Measurements from ENCODE around the gene CCDC91.

Gene CCDC91, protein sequence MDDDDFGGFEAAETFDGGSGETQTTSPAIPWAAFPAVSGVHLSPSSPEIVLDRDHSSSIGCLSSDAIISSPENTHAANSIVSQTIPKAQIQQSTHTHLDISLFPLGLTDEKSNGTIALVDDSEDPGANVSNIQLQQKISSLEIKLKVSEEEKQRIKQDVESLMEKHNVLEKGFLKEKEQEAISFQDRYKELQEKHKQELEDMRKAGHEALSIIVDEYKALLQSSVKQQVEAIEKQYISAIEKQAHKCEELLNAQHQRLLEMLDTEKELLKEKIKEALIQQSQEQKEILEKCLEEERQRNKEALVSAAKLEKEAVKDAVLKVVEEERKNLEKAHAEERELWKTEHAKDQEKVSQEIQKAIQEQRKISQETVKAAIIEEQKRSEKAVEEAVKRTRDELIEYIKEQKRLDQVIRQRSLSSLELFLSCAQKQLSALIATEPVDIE
- 81.3 to 113 reads per million in 2 donors for total RNA-seq

DNA sequence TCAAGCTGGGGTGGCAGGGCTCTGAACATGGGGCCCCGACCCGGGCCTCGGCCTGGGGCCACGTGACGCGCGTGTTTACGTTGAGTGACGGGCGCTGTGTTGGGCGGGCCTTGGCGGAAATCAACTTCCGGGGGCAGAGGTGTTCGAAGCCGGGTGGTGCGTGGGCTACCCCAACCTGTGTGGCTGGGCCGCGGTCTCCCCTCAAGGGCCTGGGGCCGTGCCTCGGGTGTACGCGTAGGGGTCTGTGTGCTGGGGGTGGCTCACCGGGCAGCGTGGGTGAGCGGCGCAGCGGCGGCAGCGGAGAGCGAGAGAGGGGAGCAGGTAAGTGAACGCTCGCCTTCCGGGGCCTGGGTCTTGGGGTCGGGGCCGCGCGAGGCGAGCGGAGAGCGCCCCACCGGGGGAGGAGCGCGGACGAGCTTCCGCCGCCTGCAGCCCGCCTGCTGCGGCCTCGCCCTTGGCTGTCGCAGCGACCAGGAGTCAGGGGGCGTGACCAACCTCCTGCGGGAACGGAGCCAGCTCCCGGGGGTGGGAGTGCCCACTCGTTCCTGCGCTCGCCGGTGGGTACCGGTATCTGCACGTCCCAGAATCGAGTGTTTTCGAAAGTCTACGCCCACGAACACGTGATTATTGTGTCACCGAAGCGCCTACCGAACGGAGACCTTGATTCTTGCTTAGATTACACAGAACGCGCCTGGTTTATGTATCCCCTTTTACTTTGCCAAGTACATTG lies at the start of gene CCDC91:
CCDC91 (plus strand) TSS at position 136 of the 730 bp plus-strand sequence. CDS start 66,760 bp downstream, outside the sequence.
- DNase-seq, result peak; percentile 87

GRCh38 chr12:28144059-28144458 lies 46.2 kb upstream of the CCDC91 start:
- no peak for DNase-seq

GRCh38 chr12:28144532-28144931 lies 45.7 kb upstream of the CCDC91 start:
- DNase-seq, result no peak

DNA sequence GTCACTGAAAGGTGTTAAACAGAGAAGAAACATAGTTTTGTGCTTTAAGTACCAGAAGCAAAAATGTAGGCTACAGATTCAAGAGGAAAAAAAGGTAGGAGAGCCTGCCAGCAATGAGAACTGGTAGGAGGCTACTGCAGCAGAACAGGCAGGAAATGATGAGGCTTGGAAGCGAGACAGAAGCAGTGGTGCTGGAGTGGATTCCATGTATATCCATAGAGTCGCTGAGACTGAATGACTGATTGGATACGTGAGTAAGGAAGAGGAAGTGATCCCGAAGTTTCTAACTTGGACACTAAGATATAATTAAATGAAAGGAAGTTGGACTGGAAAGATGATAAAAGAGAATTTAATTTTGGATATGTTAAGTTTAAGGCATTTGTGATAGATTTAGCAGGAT lies 45.0 kb upstream of the CCDC91 start:
- no peak for DNase-seq

DNA sequence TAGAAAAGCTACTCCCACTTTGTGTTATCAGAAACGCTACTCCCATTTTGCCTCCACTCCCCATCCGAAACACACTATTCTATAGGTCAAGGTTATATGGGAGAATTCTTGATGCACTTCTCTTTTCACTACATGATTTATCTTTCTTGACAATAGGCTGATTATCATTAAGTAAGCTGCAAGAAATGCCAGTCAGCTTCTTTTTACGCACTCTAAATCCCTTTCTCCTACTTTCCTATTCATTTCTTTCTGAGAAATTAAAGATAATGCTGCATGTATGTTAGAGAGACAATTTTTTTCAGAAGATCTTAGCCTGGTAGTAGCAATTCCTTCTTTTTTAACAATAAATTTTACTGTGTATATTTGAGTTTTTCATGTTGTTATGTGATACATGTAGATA lies 41.0 kb upstream of the CCDC91 start:
- DNase-seq, result no peak

GRCh38 chr12:28156362-28156761 lies 33.9 kb upstream of the CCDC91 start:
- no peak for DNase-seq

DNA sequence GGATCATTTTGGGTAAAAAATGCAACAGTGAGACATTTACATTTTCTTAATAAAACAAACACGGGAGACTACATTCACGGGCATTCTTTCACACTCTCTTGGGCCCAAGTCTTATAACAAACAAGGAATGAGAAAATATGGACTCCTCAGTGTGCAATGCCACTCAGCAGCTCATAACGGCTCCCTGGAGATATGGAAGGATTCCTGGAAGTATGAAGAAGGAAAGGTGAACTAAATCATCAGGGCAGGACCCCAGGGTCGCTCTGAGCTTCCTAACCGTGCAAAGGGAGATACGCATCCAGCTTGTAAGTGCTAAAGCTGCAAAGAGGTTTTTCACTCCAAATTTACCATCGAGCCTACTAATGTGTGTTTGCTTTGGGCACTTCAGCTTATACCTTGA lies 33.5 kb upstream of the CCDC91 start:
- DNase-seq, result no peak

DNA sequence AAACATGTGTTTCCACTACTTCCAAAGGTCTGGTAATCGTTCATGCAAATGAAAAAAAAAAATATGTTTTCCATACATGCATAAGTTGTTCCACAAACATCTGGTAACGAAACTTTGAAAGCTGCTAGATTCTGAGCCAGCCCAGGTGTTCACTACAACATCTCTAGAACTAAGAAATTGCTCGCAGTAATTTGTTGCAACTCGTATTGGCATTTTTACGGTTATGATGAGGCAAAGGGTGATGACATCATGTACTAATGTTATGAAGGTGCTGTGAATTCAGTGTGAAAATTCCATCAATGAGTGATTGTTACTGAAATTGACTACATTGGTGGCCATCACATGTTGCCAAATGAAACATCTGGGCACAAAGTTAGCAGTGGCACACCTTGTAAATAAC lies 31.9 kb upstream of the CCDC91 start:
- DNase-seq, result no peak

- DNase-seq, result no peak
Measured at GRCh38 chr12:28159688-28160087, 30.6 kb upstream of the CCDC91 start.

- no peak for DNase-seq
Measured at GRCh38 chr12:28161697-28162096, 28.6 kb upstream of the CCDC91 start.

DNA sequence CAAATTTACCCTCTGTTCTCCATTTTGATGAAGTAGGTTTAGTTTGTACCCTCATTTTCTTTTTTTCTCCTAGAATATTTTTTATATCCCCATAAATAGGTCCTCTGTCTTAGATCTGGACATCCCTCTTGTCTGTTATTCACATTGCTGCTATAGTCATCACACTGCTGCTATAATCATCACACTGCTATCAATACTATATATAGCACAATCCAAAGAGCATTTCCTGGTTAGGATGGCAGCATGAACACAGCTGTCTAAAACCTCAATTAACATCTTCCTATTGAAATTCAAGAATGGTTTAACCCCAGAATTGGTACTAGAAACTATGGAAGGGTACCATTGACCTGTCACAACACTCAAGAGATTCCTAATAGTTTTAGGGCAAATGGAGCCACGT lies 27.6 kb upstream of the CCDC91 start:
- no peak for DNase-seq

DNA sequence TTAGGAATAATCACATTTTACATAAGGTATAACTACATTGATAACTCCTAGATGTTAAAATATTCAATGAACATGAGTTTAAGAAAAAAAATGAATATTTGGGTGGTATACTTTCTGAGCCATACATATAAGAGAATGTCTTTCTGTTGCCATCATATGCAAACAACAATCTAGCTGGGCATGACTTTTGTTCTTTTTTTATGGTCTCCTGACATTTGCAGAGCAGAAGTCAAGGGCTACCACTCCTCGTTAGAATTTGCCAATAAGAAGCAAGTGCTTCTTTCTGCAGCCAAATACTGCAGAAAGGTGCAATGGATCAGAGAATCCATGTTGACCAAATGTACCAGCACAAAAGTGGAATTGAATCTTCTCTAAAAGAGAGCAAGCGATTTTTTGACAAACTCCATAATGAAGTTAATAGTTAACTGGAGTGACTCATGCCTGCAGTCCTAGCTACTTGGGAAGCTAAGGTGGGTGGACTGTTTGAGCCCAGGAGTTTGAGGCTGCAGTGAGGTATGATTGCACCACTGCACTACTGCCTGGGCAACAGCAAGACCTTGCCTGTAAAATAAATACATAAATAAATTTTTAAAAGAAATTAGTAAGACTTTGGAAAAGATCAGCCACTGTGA lies 25.5 kb upstream of the CCDC91 start:
- DNase-seq, result no peak

- DNase-seq, result no peak
Measured at GRCh38 chr12:28167981-28168485, 22.2 kb upstream of the CCDC91 start.

GRCh38 chr12:28171356-28172060 lies 18.7 kb upstream of the CCDC91 start:
- DNase-seq, result no peak

GRCh38 chr12:28172434-28173030 lies 17.7 kb upstream of the CCDC91 start:
- no peak for DNase-seq

- DNase-seq, result no peak
Measured at GRCh38 chr12:28173440-28173839, 16.8 kb upstream of the CCDC91 start.

DNA sequence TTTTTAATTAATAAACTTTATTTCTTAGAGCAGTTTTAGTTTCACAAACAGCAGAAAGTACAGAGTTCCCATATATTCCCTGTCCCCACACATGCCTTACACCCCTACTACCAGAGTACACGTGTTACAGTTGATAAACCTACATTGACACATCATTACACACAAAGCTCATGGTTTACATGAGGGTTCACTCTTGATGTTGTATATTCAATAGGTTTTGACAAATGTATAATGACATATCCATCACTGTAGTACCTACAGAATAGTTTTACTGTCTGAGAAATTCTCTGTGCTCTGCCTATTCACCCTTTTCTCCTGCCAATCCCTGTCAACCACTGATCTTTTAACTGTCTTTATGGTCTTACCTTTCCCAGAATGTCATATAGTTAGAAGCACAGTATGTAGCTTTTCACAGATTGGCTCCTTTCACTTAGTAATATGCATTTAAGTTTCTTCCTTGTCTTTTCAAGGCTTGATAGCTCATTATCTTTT lies 15.1 kb upstream of the CCDC91 start:
- no peak for DNase-seq

DNA sequence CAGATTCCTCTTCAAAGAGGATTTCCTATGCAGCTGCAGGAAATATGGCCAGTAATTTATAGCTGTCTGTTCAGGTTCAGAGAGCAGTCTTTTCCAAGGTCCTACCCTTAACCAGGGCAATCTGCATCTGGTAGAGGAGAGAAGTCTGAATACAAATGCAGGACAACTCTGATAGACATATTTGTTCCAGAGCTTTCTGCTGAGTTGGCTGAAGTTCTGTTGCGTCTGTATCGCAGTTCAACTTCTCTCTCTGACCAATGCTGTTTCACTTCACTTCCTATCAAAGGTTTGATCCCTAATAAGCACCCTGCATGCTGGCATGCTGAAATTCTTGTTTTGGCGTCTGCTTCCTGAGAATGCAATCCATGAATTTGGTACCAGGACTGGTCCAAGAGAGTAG lies 14.0 kb upstream of the CCDC91 start:
- DNase-seq, result no peak

DNA sequence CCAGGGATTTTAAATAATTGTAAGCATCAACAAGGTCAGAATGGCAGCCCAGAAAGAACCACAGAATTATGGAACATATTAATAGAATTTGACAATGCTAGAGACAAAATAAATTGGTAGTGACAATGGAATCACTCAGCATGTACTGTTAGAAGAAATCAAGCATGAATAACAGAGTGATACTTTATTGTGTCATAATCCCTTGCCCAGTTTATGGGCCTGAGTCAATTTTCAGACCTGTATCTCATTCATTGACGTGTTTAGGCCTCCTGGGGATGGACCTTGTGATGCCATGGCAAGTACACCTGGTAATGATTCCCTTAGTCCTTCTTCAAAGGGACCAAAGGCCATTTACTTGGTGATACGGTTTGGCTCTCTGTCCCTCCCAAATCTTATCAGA lies 12.8 kb upstream of the CCDC91 start:
- DNase-seq, result no peak

DNA sequence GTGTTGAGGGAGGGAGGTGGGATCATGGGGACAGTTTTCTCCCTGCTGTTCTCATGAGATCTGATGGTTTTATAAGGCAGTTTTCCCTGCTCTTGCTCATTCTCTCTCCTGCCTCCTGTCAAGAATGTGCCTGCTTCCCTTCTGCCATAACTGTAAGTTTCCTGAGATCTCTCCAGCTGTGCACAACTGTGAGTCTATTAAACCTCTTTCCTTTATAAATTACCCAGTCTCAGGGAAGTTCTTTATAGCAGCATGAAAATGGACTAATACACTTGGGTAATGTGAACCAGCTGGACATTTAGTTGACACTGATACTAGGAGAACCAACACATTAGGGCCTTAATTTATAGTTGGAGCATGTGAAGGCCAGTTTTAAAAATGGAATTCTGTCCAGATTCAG lies 12.4 kb upstream of the CCDC91 start:
- no peak for DNase-seq

DNA sequence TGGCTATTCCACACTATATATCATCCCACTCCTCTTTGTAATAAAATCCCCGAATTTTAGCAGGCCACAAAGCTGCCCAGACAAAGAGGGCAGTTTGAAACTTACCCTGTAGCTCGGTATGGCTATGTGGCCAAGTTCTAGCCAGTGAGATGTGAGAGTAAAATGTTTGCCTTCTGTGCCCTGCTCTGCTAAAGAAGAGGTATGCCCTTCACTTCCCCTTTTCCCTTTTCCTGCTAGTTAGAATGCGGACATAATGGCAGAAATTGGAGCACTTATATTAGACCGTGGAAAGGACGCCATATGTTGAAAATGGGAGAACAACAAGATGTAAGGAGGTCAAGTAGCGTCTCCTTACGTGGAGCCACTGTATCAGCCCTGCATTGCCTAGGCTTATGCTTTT lies 11.5 kb upstream of the CCDC91 start:
- no peak for DNase-seq

- DNase-seq, result no peak
Measured at GRCh38 chr12:28180786-28181185, 9.5 kb upstream of the CCDC91 start.
